Spleen (tissue), 7 donors: ENCODE results near the gene WDR64.

Source experiments
- POLR2A ChIP-seq, 3 donors: fragments of 450-650 bp; IDR thresholded peaks; one replicate each; pipeline ENCODE4 v1.5.1; 2017; ENCODE audit warnings: antibody characterized with exemption in 3 of 3, mild to moderate bottlenecking in 1 of 3
- POLR2AphosphoS5 ChIP-seq, 3 donors: sonication (generic); formaldehyde crosslinking; IDR thresholded peaks; one replicate each; pipeline ENCODE4 v1.5.1; 2017; ENCODE audit warnings: antibody characterized with exemption in 3 of 3
- TF ChIP-seq, protein P1 (sequence below), 11 experiments: fragments of 200-600 bp in 7 of 11; fragments of 450-650 bp in 4 of 11; sonication (generic) in 4 of 11; IDR thresholded peaks in 8 of 11; conservative IDR thresholded peaks in 3 of 11; 1 replicate in 7 of 11; 2 replicates in 4 of 11; pipeline versions ENCODE4 v1.4.0 to v1.8.0; 2016 to 2021; ENCODE audit warnings: antibody characterized with exemption in 11 of 11, inconsistent platforms in 4 of 11, mild to moderate bottlenecking in 1 of 11
- donor health status: DM: no; HTN: no; CAD: no; lungs with moderate emphysema.
- donor health status: DM: no; HTN: no; CAD: no.
- donor health status: DM: no; HTN: no; CAD: no.

DNA sequence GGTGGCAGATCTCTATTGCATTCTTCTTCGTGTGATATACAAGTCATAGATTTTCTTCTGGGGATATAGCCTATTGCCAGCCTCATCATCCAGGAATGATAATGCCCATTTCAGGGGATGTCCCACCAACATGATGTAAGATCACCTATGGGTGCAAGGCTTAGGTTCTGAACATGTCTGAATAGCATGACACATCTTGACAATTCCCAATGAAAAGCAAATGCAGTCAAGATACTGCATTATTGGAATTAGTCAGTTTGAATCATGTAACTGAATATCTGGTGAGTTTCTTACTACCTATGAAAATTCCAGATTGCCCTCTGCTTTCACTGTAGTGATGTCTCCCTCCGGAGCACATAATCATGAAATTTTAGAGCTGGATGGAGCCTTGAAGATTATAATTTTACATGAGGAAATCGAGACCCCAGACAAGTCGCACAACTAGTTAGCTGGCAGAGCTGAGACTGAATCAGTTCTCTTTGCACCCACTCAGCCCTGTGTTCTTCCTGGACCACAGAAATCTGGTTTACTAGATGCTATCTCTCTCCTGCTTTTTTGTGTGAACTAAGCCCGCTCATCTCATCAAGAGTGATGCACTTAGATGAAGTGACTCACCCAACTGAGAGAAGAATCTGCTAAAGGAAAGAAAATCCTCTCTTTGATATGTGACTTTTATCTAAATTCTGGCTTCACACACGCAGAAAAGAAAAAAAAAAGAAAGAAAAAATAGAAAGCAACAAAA, 65.0 kb downstream of the WDR64 start:
- TF ChIP-seq, protein P1, sequence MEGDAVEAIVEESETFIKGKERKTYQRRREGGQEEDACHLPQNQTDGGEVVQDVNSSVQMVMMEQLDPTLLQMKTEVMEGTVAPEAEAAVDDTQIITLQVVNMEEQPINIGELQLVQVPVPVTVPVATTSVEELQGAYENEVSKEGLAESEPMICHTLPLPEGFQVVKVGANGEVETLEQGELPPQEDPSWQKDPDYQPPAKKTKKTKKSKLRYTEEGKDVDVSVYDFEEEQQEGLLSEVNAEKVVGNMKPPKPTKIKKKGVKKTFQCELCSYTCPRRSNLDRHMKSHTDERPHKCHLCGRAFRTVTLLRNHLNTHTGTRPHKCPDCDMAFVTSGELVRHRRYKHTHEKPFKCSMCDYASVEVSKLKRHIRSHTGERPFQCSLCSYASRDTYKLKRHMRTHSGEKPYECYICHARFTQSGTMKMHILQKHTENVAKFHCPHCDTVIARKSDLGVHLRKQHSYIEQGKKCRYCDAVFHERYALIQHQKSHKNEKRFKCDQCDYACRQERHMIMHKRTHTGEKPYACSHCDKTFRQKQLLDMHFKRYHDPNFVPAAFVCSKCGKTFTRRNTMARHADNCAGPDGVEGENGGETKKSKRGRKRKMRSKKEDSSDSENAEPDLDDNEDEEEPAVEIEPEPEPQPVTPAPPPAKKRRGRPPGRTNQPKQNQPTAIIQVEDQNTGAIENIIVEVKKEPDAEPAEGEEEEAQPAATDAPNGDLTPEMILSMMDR (IDR thresholded peaks at IDR 0.05 in 8 of 11, conservative IDR thresholded peaks at IDR 0.05 in 3 of 11), result no peak
- TF ChIP-seq POLR2A (IDR thresholded peaks at IDR 0.05) (no peak), POLR2AphosphoS5 (IDR thresholded peaks at IDR 0.05) (no peak)
